HS-27A (cell line): Measurements from ENCODE around the gene DYNC2H1.

ENCODE experiments used
- DNase-seq: peaks from one replicate; pipeline ENCODE4 v3.0.0-alpha.2; 2012; ENCODE audit warnings: low read depth, missing footprints

Gene DYNC2H1

GRCh38 chr11:103465555-103466140, 356.4 kb downstream of the DYNC2H1 start:
- DNase-seq = no peak

- DNase-seq = no peak
Measured at GRCh38 chr11:103471546-103471945, 362.3 kb downstream of the DYNC2H1 start.

- no peak for DNase-seq
Measured at GRCh38 chr11:103476874-103477273, 367.6 kb downstream of the DYNC2H1 start.

DNA sequence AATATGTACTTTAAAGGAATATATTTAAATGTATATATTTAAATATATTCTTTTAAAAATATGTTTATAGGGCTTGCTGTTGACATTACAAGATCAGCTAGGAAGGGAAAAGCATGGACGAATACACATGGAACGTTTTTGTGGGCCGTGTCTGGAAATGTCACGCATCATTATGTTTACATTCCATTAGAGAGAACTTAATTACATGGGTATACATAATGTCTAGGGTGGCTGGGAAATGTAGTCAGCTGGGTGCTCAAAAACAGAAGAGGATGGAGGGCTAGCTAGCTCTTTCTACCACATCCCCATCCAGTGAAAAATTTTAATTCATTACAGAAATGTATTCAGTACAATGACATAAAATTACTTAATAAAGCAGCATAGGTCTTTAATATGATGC, 371.2 kb downstream of the DYNC2H1 start:
- no peak for DNase-seq

- DNase-seq = no peak
Measured at GRCh38 chr11:103483996-103484395, 374.8 kb downstream of the DYNC2H1 start.

GRCh38 chr11:103484545-103484944, 375.3 kb downstream of the DYNC2H1 start:
- no peak for DNase-seq

DNA sequence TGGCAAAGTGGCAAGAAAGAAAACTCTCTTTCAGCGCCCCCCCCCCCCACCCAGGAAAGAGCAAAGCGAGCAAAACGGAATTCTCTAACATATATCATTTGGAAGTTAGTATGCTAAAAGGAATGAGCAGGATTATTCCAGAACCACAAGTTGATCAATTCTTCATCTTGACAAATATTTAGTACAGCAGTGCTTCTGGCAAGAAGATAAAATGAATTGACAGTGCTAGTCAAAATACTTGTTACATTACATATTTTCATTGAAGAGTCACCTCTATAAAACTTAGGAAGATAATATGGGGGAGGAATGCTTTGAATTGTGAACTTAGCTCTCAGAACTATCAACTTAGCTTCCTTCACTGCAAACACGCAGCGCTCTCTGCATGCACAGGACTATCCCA, 377.4 kb downstream of the DYNC2H1 start:
- no peak for DNase-seq

DNA sequence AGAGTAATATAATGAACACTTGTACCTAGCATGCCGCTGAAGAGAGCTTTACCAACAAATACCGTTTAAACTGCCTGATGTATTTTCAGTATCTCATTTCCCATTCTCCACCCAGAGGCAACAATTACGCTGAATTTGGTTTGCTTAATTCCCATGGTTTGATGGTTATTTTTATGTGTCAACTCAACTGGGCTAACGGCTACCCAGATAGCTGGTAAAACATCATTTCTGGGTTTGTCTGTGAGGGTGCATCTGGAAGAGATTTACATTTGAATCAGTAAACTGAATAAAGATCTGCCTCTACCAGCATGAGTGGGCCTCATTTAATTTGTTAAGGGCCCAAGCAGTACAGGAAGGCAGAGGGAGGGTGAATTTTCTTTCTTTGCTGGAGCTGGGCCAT, 377.9 kb downstream of the DYNC2H1 start:
- no peak for DNase-seq

GRCh38 chr11:103488031-103488461, 378.8 kb downstream of the DYNC2H1 start:
- no peak for DNase-seq

DNA sequence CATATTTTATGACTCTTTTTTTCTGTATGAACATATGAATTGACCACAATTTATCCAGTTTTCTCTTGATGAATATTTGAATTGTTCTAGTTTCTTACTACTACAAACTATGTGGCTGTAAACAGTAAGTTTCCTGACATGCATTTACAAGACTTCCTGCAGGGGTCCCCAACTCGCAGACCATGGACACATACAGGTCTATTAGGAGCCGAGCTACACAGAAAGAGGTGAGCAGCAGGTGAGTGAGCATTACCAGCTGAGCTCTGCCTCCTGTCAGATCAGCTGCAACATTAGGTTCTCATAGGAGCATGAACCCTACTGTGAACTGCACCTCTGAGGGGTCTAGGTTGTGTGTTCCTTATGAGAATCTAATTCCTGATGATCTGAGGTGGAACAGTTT, 379.4 kb downstream of the DYNC2H1 start:
- DNase-seq = no peak

- DNase-seq = no peak
Measured at GRCh38 chr11:103491777-103492176, 382.6 kb downstream of the DYNC2H1 start.

- DNase-seq = no peak
Measured at GRCh38 chr11:103494491-103494890, 385.3 kb downstream of the DYNC2H1 start.

GRCh38 chr11:103497268-103497667, 388.0 kb downstream of the DYNC2H1 start:
- no peak for DNase-seq

- no peak for DNase-seq
Measured at GRCh38 chr11:103499710-103500340, 390.6 kb downstream of the DYNC2H1 start.

- DNase-seq = no peak
Measured at GRCh38 chr11:103515283-103515682, 406.1 kb downstream of the DYNC2H1 start.

GRCh38 chr11:103520792-103521191, 411.6 kb downstream of the DYNC2H1 start:
- DNase-seq = no peak

DNA sequence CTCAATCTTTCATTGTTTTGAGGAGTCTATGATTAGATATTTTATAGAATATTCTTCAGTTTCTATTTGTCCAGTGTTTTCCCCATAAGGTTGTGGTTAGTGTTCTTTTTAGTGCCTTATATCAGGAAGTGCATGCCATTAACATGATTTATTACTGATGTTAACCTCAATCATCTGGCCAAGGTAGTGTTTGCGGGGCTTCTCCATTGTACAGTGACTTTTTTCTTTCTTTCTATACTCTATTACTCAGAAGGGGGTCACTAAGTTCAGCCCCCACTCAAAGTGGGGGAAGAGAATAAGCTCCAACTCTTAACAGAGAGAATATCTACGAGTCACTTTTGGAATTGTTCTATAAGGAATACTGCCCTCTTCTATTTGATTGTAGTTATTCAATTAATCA, 415.8 kb downstream of the DYNC2H1 start:
- no peak for DNase-seq

DNA sequence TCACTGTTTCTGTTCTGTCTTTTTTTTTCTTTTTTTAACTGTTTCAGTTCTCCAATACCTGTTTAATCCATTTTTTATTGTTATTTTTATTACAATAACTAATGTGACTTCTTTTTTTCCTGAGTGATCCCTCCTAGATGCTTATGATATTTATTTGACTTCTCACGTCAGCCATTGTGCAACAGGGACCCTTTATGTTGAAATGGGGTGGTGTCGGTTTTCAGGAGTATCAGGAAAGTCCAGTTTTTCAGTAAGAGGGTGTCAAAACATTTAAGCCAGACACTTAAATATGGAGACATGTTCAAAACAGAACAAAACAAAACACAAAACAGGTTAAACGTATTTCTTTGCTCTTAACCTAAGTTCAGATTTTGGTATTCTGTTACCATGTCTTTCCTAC, 418.8 kb downstream of the DYNC2H1 start:
- DNase-seq = no peak

DNA sequence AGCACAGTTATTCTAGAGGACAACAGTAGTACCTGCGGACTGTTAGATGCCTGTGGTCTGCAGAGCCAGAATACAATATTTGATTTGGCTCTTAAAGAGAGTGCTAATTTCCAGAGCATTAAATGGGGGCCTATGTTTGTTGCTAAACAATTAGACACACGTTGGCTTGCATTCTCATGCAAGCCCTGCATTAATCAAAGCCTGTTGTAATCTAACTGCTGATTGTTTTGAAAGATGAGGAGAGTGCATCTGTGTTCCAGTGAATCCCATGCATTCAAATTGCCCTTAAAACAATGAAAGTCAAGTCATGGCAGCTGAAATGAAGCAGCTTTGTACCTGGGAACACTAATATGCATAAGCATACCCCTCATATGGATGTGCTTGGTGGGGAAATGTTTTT, 419.4 kb downstream of the DYNC2H1 start:
- no peak for DNase-seq

GRCh38 chr11:103529181-103529684, 420.0 kb downstream of the DYNC2H1 start:
- DNase-seq = peak; percentile 84
